HG03103 (cell line): ENCODE data around the gene SF3B4.
A peak's percentile ranks its signal among the peaks of the same experiment; 100 is the strongest.

Experiments used
- ATAC-seq: cut with Tn5 transposase; IDR thresholded peaks from one replicate; pipeline ENCODE4 v1.9.1; 2021; ENCODE audit warnings: low read depth; ENCODE audit not compliant: unreplicated experiment

SF3B4 gene

GRCh38 chr1:149934356-149934755 is 6.8 kb upstream of the SF3B4 start:
- ATAC-seq, result no peak

GRCh38 chr1:149933208-149933607 is 5.6 kb upstream of the SF3B4 start:
- ATAC-seq, result no peak

GRCh38 chr1:149932474-149932873 is 4.9 kb upstream of the SF3B4 start:
- ATAC-seq, result no peak

- no peak for ATAC-seq
Observed at GRCh38 chr1:149931212-149931790, 3.7 kb upstream of the SF3B4 start.

- no peak for ATAC-seq
Observed at GRCh38 chr1:149929856-149930255, 2.3 kb upstream of the SF3B4 start.

GRCh38 chr1:149928401-149928724 is 760 bp upstream of the SF3B4 start:
- no peak for ATAC-seq

- no peak for ATAC-seq
Observed at GRCh38 chr1:149927056-149927562, 494 bp downstream of the SF3B4 start.

- no peak for ATAC-seq
Observed at GRCh38 chr1:149926296-149926695, 1.3 kb downstream of the SF3B4 start.

- no peak for ATAC-seq
Observed at GRCh38 chr1:149925751-149926150, 1.9 kb downstream of the SF3B4 start.

- no peak for ATAC-seq
Observed at GRCh38 chr1:149925345-149925744, 2.3 kb downstream of the SF3B4 start.

GRCh38 chr1:149923626-149924025 is 4.0 kb downstream of the SF3B4 start:
- no peak for ATAC-seq

- no peak for ATAC-seq
Observed at GRCh38 chr1:149917571-149918144, 9.9 kb downstream of the SF3B4 start, which contains the start of gene SV2A. TSS of gene SV2A (minus strand) at chr1:149917844. CDS start at chr1:149913840, 4,004 bp downstream.

GRCh38 chr1:149916898-149917252 is 10.7 kb downstream of the SF3B4 start:
- ATAC-seq, result no peak

GRCh38 chr1:149916193-149916897 is 11.3 kb downstream of the SF3B4 start:
- no peak for ATAC-seq

- ATAC-seq, result no peak
Observed at GRCh38 chr1:149915429-149916192, 12.0 kb downstream of the SF3B4 start.

GRCh38 chr1:149914545-149914944 is 13.1 kb downstream of the SF3B4 start:
- ATAC-seq, result no peak

- no peak for ATAC-seq
Observed at GRCh38 chr1:149906570-149907075, 21.0 kb downstream of the SF3B4 start.

GRCh38 chr1:149903836-149904491 is 23.6 kb downstream of the SF3B4 start:
- ATAC-seq, result no peak

GRCh38 chr1:149899460-149900284 is 27.9 kb downstream of the SF3B4 start, which contains the start of gene BOLA1:
TSS of gene BOLA1 (plus strand) at chr1:149899568. CDS start at chr1:149900060, 492 bp downstream.
- ATAC-seq, result peak; percentile 89

GRCh38 chr1:149896575-149896974 is 31.0 kb downstream of the SF3B4 start:
- no peak for ATAC-seq
